Activated CD8-positive, alpha-beta T cell treated with anti-CD3 and anti-CD28 coated beads for 36 hours (primary cell): ENCODE results near the gene CCDC136. TPM values are rescaled to one million over a fixed set of nuclear protein-coding genes. Genes with fewer than 3 reads are reported as not detected.

Experiments
- ATAC-seq: fragments of 200-7000 bp; cut with Tn5 transposase; one replicate; pipeline ENCODE4 v1.10.0; 2021; ENCODE audit warnings: mild to moderate bottlenecking, moderate library complexity
- CTCF ChIA-PET: fragments of 350-600 bp; sonication (Branson Sonifier 250); formaldehyde crosslinking; loops from one replicate; lab custom pipeline; 2021; ENCODE audit warnings: antibody characterized with exemption; lab: Charles Lee
- POLR2A ChIA-PET: fragments of 350-600 bp; sonication (Branson Sonifier 250); formaldehyde crosslinking; loops from one replicate; lab custom pipeline; 2021; ENCODE audit warnings: antibody characterized with exemption; lab: Charles Lee
- DNase-seq: peaks from one replicate; pipeline ENCODE4 v3.0.0-alpha.2; 2020
- H3K27ac Mint-ChIP-seq: one replicate; pipeline ENCODE4 v1.8.0; 2021; ENCODE audit warnings: mild to moderate bottlenecking, mixed read lengths
- H3K27me3 Mint-ChIP-seq: one replicate; pipeline ENCODE4 v1.8.0; 2021; ENCODE audit warnings: mixed read lengths
- H3K36me3 Mint-ChIP-seq: one replicate; pipeline ENCODE4 v1.8.0; 2021; ENCODE audit warnings: low read depth, mixed read lengths
- H3K4me1 Mint-ChIP-seq: one replicate; pipeline ENCODE4 v1.8.0; 2021; ENCODE audit warnings: low read depth, mixed read lengths
- H3K4me3 Mint-ChIP-seq: one replicate; pipeline ENCODE4 v1.8.0; 2021; ENCODE audit warnings: mild to moderate bottlenecking, moderate library complexity, mixed read lengths
- H3K9me3 Mint-ChIP-seq: one replicate; pipeline ENCODE4 v1.8.0; 2021; ENCODE audit warnings: mixed read lengths
- CTCF ChIP-seq: fragments of 200-600 bp; IDR thresholded peaks from one replicate; pipeline ENCODE4 v1.8.0; 2022; ENCODE audit warnings: antibody characterized with exemption, mild to moderate bottlenecking
- intact Hi-C: fragments of 100-400 bp; cut with micrococcal nuclease; formaldehyde crosslinking; loops from one replicate; pipeline ENCODE4 v1.10.0; 2022
- total RNA-seq, 2 experiments: library from RNA; stranded (reverse); gene quantifications; one replicate each; pipeline ENCODE4 v1.2.3, GENCODE V29; 2021

CCDC136 gene
- total RNA-seq, 2 experiments from 2014 or later, result 7.6 to 9.6 TPM

GRCh38 chr7:128833148-128833945 is 41.6 kb downstream of the CCDC136 start:
- CTCF ChIA-PET, result interaction anchor here (0.6 to 4.4 kb wide), 4 partner anchors 9 to 88 kb away, joined by 3 to 22 read pairs (median 15); partner anchors contain the start of gene ATP6V1F
- Mint-ChIP-seq H3K27ac (no peak overlapping the region), H3K4me3 (no peak overlapping the region), H3K36me3 (no peaks in the 10 kb centered on the region), H3K4me1 (peaks cover 15% of the 10 kb centered on the region), H3K9me3 (no peaks in the 10 kb centered on the region), H3K27me3 (peaks cover 25% of the 10 kb centered on the region)
- ATAC-seq (no peak), DNase-seq (no peak)
- POLR2A ChIA-PET, result interaction anchor here (1.2 to 1.5 kb wide), 2 partner anchors 29 to 36 kb away, joined by 4 to 7 read pairs; partner anchors contain the start of gene ATP6V1F
- intact Hi-C loops, result no loop called here
- no peak for TF ChIP-seq CTCF

- intact Hi-C loops, result no loop called here
These were observed 42.2 kb downstream of the CCDC136 start for GRCh38 chr7:128833946-128834325.

GRCh38 chr7:128835231-128835751 is 43.5 kb downstream of the CCDC136 start:
- H3K9me3 Mint-ChIP-seq, result no peaks in the 10 kb centered on the region
- TF ChIP-seq CTCF, result no peak
- no peak overlapping the region for H3K4me3 Mint-ChIP-seq
- peaks cover 11% of the 10 kb centered on the region for H3K27me3 Mint-ChIP-seq
- peaks cover 11% of the 10 kb centered on the region for H3K4me1 Mint-ChIP-seq
- intact Hi-C loops, result no loop called here
- no peak for ATAC-seq
- DNase-seq, result no peak
- H3K27ac Mint-ChIP-seq, result no peak overlapping the region
- no peaks in the 10 kb centered on the region for H3K36me3 Mint-ChIP-seq
- POLR2A ChIA-PET, result interaction anchor here (0.8 to 1.2 kb wide), 3 partner anchors 15 to 27 kb away, joined by 3 to 4 read pairs (median 3); partner anchors contain the start of gene ATP6V1F
- CTCF ChIA-PET, result interaction anchor here (0.8 to 4.4 kb wide), 3 partner anchors 24 to 48 kb away, joined by 3 to 17 read pairs (median 3); partner anchors contain the start of gene ATP6V1F

More at GRCh38 chr7:128833946-128834325, 42.2 kb downstream of the CCDC136 start:
- ATAC-seq, result no peak
- H3K9me3 Mint-ChIP-seq, result no peaks in the 10 kb centered on the region
- POLR2A ChIA-PET, result no interaction called here
- CTCF ChIA-PET, result interaction anchor here (2.4 to 4.4 kb wide), 3 partner anchors 8 to 49 kb away, joined by 13 to 22 read pairs (median 17); partner anchors contain the start of gene ATP6V1F
- no peak overlapping the region for H3K4me3 Mint-ChIP-seq
- H3K4me1 Mint-ChIP-seq, result peaks cover 15% of the 10 kb centered on the region
- H3K36me3 Mint-ChIP-seq, result no peaks in the 10 kb centered on the region
- peaks cover 19% of the 10 kb centered on the region for H3K27me3 Mint-ChIP-seq
- no peak for DNase-seq
- TF ChIP-seq CTCF, result no peak
- H3K27ac Mint-ChIP-seq, result no peak overlapping the region

- Mint-ChIP-seq H3K4me3 (no peak overlapping the region), H3K27ac (no peak overlapping the region), H3K36me3 (no peaks in the 10 kb centered on the region), H3K27me3 (peaks cover 5% of the 10 kb centered on the region), H3K9me3 (no peaks in the 10 kb centered on the region), H3K4me1 (peaks cover 5% of the 10 kb centered on the region)
- ATAC-seq (no peak), DNase-seq (no peak)
- intact Hi-C loops, result no loop called here
- TF ChIP-seq CTCF, result no peak
- CTCF ChIA-PET, result interaction anchor here (0.8 to 4.4 kb wide), 3 partner anchors 24 to 47 kb away, joined by 3 to 17 read pairs (median 3); partner anchors contain the start of gene ATP6V1F
- POLR2A ChIA-PET, result interaction anchor here (0.8 to 1.2 kb wide), 3 partner anchors 16 to 26 kb away, joined by 3 to 4 read pairs (median 3); partner anchors contain the start of gene ATP6V1F
These were observed 44.2 kb downstream of the CCDC136 start for GRCh38 chr7:128835790-128836641.
